Measurements from ENCODE around the gene SLC13A3.

The SLC13A3 gene

DNA sequence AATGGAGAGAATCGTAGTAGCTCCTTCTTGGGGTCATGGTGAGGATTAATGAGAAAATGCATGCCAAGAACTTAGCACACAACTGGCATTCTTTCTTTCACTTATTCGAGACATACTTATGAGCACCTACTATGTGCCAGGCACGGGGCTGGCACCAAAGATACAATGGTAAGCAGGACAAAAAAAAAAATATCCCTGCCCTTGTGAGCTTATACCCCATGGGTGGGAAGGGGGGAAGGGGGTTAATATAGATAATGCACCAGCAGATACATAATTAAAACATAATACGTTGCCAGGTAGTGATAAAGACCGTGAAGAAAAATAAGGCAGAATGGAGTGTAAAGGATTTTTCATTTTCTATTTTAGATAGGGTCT lies 8.3 kb downstream of the SLC13A3 start:
- no peak overlapping the region for H3K27ac ChIP-seq (ENCODE audit: low read depth, low read length)
- H3K9me2 ChIP-seq (replicated peaks; ENCODE audit: insufficient read depth, low read length) = no peaks in the 10 kb centered on the region
- no peaks in the 10 kb centered on the region for H3K9me3 ChIP-seq (ENCODE audit: insufficient read depth, low read length)
- no peak overlapping the region for H3K9ac ChIP-seq (ENCODE audit: low read length)
- H3F3A ChIP-seq (ENCODE audit: insufficient read depth) = no peaks in the 10 kb centered on the region
- no peaks in the 10 kb centered on the region for H3K36me3 ChIP-seq (ENCODE audit: low read length)
- H3K27me3 ChIP-seq (ENCODE audit: low read length) = no peaks in the 10 kb centered on the region; the same call in 1 of the 2 replicates
- no peaks in the 10 kb centered on the region for H4K20me1 ChIP-seq (ENCODE audit: low read depth, low read length)
- H3K79me2 ChIP-seq (ENCODE audit: insufficient read depth, low read length) = no peaks in the 10 kb centered on the region
- TF ChIP-seq CTCF (IDR thresholded peaks at IDR 0.05; ENCODE audit: insufficient read depth, low read length, poor library complexity, severe bottlenecking) (no peak), EZH2phosphoT487 (conservative IDR thresholded peaks at IDR 0.05; ENCODE audit: low read length) (no peak)
- no peak overlapping the region for H3K4me2 ChIP-seq (ENCODE audit: low read depth, low read length, poor library complexity, severe bottlenecking)
- H3K4me3 ChIP-seq (ENCODE audit: insufficient read depth, low read length, poor library complexity, severe bottlenecking) = no peak overlapping the region
- no peak overlapping the region for H2AFZ ChIP-seq (ENCODE audit: low read depth, low read length, severe bottlenecking)

DNA sequence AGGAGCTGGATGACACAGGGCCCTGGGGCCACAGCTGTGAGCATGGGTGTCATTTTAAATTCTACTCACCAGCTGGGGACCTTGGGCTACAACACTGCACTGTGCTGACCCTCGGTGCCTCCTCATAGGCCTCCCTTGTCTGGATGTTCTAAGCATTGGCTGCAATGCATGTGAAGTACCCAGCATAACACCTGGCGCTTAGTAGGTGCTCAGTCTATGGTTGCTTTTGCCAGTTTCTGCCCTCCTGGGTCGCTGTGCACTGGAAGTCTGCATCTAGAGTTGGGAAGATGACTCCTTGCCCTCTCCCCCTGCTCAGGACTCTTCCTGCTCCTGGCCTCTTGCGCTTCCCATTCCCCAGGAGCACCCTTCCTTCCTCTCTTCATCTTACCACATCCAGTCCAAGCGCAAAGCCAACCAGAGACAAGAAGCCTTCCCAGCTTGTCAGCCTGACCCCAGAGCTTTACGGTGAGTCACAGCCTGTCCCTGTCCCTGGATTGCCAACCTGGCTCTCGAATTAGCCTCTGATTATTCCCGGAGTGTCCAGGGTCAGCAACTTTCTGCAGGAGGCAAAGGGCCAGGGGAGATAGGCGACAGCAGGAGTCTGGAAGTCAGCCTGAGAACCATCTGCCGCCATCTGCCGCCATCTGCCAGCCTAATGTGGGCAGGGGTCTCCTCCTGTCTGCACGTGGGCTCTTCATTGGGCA lies 8.8 kb downstream of the SLC13A3 start:
- no peaks in the 10 kb centered on the region; the same call in 1 of the 2 replicates for H3K27me3 ChIP-seq (ENCODE audit: low read length)
- TF ChIP-seq CTCF (IDR thresholded peaks at IDR 0.05; ENCODE audit: insufficient read depth, low read length, poor library complexity, severe bottlenecking) (no peak), EZH2phosphoT487 (conservative IDR thresholded peaks at IDR 0.05; ENCODE audit: low read length) (no peak)
- no peak overlapping the region for H2AFZ ChIP-seq (ENCODE audit: low read depth, low read length, severe bottlenecking)
- no peak overlapping the region for H3K4me2 ChIP-seq (ENCODE audit: low read depth, low read length, poor library complexity, severe bottlenecking)
- no peaks in the 10 kb centered on the region for H3K79me2 ChIP-seq (ENCODE audit: insufficient read depth, low read length)
- H3K27ac ChIP-seq (ENCODE audit: low read depth, low read length) = no peak overlapping the region
- H4K20me1 ChIP-seq (ENCODE audit: low read depth, low read length) = no peaks in the 10 kb centered on the region
- no peak overlapping the region for H3K9ac ChIP-seq (ENCODE audit: low read length)
- no peaks in the 10 kb centered on the region for H3K36me3 ChIP-seq (ENCODE audit: low read length)
- H3K9me2 ChIP-seq (replicated peaks; ENCODE audit: insufficient read depth, low read length) = no peaks in the 10 kb centered on the region
- no peak overlapping the region for H3K4me3 ChIP-seq (ENCODE audit: insufficient read depth, low read length, poor library complexity, severe bottlenecking)
- no peaks in the 10 kb centered on the region for H3K9me3 ChIP-seq (ENCODE audit: insufficient read depth, low read length)
- no peaks in the 10 kb centered on the region for H3F3A ChIP-seq (ENCODE audit: insufficient read depth)

DNA sequence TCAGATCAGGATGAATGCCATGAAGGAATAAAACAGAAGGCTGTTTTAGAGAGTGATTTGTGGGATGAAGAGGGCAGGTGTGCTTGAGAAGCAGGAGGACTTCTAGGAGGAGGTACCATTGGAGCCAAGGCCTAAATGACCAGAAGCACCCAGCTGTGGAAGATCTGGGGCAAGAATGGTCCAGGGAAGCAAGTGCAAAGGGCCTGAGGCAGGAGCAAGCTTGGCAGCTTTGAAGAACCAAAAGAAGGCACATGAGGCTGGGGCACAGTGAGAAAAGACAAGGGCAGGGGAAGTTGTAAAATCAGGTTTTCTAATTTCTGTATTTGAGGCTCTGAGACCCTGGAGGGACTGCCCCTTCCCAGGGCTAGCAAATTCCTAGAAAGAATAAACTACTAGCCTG lies 9.8 kb downstream of the SLC13A3 start:
- H3K9ac ChIP-seq (ENCODE audit: low read length) = no peak overlapping the region
- H2AFZ ChIP-seq (ENCODE audit: low read depth, low read length, severe bottlenecking) = no peak overlapping the region
- no peaks in the 10 kb centered on the region for H3K9me2 ChIP-seq (replicated peaks; ENCODE audit: insufficient read depth, low read length)
- no peak for TF ChIP-seq CTCF (IDR thresholded peaks at IDR 0.05; ENCODE audit: insufficient read depth, low read length, poor library complexity, severe bottlenecking)
- no peak for TF ChIP-seq EZH2phosphoT487 (conservative IDR thresholded peaks at IDR 0.05; ENCODE audit: low read length)
- no peaks in the 10 kb centered on the region; the same call in 1 of the 2 replicates for H3K27me3 ChIP-seq (ENCODE audit: low read length)
- H3K9me3 ChIP-seq (ENCODE audit: insufficient read depth, low read length) = no peaks in the 10 kb centered on the region
- no peak overlapping the region for H3K4me3 ChIP-seq (ENCODE audit: insufficient read depth, low read length, poor library complexity, severe bottlenecking)
- H3K79me2 ChIP-seq (ENCODE audit: insufficient read depth, low read length) = no peaks in the 10 kb centered on the region
- no peaks in the 10 kb centered on the region for H3F3A ChIP-seq (ENCODE audit: insufficient read depth)
- no peaks in the 10 kb centered on the region for H3K36me3 ChIP-seq (ENCODE audit: low read length)
- H4K20me1 ChIP-seq (ENCODE audit: low read depth, low read length) = no peaks in the 10 kb centered on the region
- no peak overlapping the region for H3K4me2 ChIP-seq (ENCODE audit: low read depth, low read length, poor library complexity, severe bottlenecking)
- H3K27ac ChIP-seq (ENCODE audit: low read depth, low read length) = no peak overlapping the region
